ENCODE data around the gene UTS2B. TPM values are rescaled to one million over a fixed set of nuclear protein-coding genes. Genes with fewer than 3 reads are reported as not detected.

UTS2B gene
- total and polyA plus RNA-seq, 2 of the 4 experiments (the other 2 are of a cell fraction), result 0.72 to 0.79 TPM

DNA sequence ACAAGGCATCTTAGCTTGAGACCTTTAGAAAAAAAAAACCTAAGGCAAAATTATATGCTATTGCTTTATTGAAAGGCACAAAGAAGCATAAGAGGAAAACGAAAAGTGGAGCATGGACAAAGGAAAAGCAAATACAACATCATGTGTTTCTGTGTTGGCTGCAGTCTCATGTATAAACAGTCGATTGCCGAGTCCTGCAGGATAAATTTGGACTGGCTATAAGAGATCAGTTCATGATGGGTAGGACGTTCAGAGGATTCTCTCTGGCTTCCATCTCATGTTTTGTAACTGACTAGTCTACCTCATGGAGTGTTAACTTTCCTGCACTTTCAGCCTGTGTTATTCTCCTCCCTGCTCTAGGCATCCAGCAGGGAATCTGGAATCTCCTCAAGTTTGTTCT, 23.0 kb downstream of the UTS2B start:
- no peak overlapping the region for H3K18ac ChIP-seq (ENCODE audit: low read depth, low read length)
- H3K27me3 ChIP-seq (ENCODE audit: control insufficient read depth, insufficient read depth, low read length), result no peaks in the 10 kb centered on the region
- in situ Hi-C loops (cut with MboI; ENCODE audit: low sequenced_read_pairs) (no loop called here), intact Hi-C loops (cut with micrococcal nuclease) (no loop called here), dilution Hi-C loops (cut with HindIII; ENCODE audit: low sequenced_read_pairs, unreplicated experiment) (no loop called here)
- H3K4me3 ChIP-seq (ENCODE audit: insufficient read depth, low read depth, low read length), result no peak overlapping the region
- no peak overlapping the region for H2AFZ ChIP-seq (replicated peaks; ENCODE audit: low read length, poor library complexity)
- H4K91ac ChIP-seq (ENCODE audit: insufficient read depth, low read depth, low read length), result no peak overlapping the region
- no peak overlapping the region for H3K14ac ChIP-seq (replicated peaks; ENCODE audit: low read depth, low read length)
- no peak overlapping the region for H4K5ac ChIP-seq (ENCODE audit: low read depth, low read length)
- no peaks in the 10 kb centered on the region for H4K20me1 ChIP-seq (ENCODE audit: insufficient read depth, low read length)
- H2BK5ac ChIP-seq (ENCODE audit: low read depth, low read length, poor library complexity, severe bottlenecking), result no peak overlapping the region
- DNase-seq, result no peak
- H4K8ac ChIP-seq (ENCODE audit: low read depth in 2 of 2, low read length in 2 of 2), result no peak overlapping the region
- H2BK120ac ChIP-seq (ENCODE audit: low read depth, low read length), result no peak overlapping the region
- no peak overlapping the region for H3K9ac ChIP-seq (ENCODE audit: low read depth, low read length)
- H2AK9ac ChIP-seq (replicated peaks; ENCODE audit: low read depth, low read length, poor library complexity), result no peak overlapping the region
- no peak overlapping the region for H3K4me2 ChIP-seq (ENCODE audit: low read depth, low read length)
- no peaks in the 10 kb centered on the region for H3K9me3 ChIP-seq (ENCODE audit: control insufficient read depth, insufficient read depth, low read length)
- H2AK5ac ChIP-seq (ENCODE audit: low read depth, low read length), result no peak overlapping the region
- no peak overlapping the region for H3K4ac ChIP-seq (ENCODE audit: low read depth, low read length)
- no peak overlapping the region for H3K56ac ChIP-seq (ENCODE audit: extremely low read depth, insufficient read depth, low read length)
- H2BK20ac ChIP-seq (ENCODE audit: low read depth, low read length), result no peak overlapping the region
- H3K4me1 ChIP-seq (ENCODE audit: control insufficient read depth, insufficient read depth, low read length), result no peaks in the 10 kb centered on the region
- H2BK15ac ChIP-seq (ENCODE audit: low read depth, low read length), result no peak overlapping the region
- ATAC-seq (ENCODE audit: low read depth), result no peak
- H3K79me1 ChIP-seq (ENCODE audit: low read depth in 1 of 2, low read length in 2 of 2), result no peaks in the 10 kb centered on the region
- H3K27ac ChIP-seq (ENCODE audit: insufficient read depth, low read length), result no peak overlapping the region
- ChIA-PET POLR2A (ENCODE audit: unreplicated experiment) (no interaction called here), CTCF (interaction anchor here (1.1 kb wide), 1 partner anchor 11 kb away, joined by 3 read pairs; no protein-coding TSS in a partner anchor)
- no CpG with 5 or more reads among the region's 4 CpGs for WGBS, 2 experiments (ENCODE audit: extremely low coverage in 2 of 2, insufficient read length in 1 of 2)
- H3K9me1 ChIP-seq (ENCODE audit: insufficient read depth, low read length), result no peaks in the 10 kb centered on the region
- TF ChIP-seq, protein P1, sequence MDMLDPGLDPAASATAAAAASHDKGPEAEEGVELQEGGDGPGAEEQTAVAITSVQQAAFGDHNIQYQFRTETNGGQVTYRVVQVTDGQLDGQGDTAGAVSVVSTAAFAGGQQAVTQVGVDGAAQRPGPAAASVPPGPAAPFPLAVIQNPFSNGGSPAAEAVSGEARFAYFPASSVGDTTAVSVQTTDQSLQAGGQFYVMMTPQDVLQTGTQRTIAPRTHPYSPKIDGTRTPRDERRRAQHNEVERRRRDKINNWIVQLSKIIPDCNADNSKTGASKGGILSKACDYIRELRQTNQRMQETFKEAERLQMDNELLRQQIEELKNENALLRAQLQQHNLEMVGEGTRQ (IDR thresholded peaks at IDR 0.05; ENCODE audit: low read depth, low read length), result no peak
- TF ChIP-seq FOS (IDR thresholded peaks at IDR 0.05; ENCODE audit: low read depth, low read length) (no peak), CTCF (conservative IDR thresholded peaks at IDR 0.05; ENCODE audit: low read depth, low read length) (no peak), RCOR1 (IDR thresholded peaks at IDR 0.05; ENCODE audit: insufficient replicate concordance, low read length) (no peak), SMC3 (IDR thresholded peaks at IDR 0.05; ENCODE audit: low read depth, low read length) (no peak), POLR2A (IDR thresholded peaks at IDR 0.05; ENCODE audit: low read depth, low read length) (no peak), CHD1 (IDR thresholded peaks at IDR 0.05; ENCODE audit: low read depth, low read length) (no peak), CEBPB (IDR thresholded peaks at IDR 0.05; ENCODE audit: low read depth, low read length) (no peak), NFE2L2 (IDR thresholded peaks at IDR 0.05; ENCODE audit: low read depth, low read length) (no peak), MAFK (IDR thresholded peaks at IDR 0.05; ENCODE audit: low read depth, low read length) (no peak)
- TF ChIP-seq, protein P2, sequence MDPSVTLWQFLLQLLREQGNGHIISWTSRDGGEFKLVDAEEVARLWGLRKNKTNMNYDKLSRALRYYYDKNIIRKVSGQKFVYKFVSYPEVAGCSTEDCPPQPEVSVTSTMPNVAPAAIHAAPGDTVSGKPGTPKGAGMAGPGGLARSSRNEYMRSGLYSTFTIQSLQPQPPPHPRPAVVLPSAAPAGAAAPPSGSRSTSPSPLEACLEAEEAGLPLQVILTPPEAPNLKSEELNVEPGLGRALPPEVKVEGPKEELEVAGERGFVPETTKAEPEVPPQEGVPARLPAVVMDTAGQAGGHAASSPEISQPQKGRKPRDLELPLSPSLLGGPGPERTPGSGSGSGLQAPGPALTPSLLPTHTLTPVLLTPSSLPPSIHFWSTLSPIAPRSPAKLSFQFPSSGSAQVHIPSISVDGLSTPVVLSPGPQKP (IDR thresholded peaks at IDR 0.05; ENCODE audit: borderline replicate concordance, low read depth, low read length), result no peak
- H3K36me3 ChIP-seq (ENCODE audit: control insufficient read depth, insufficient read depth, low read length), result no peaks in the 10 kb centered on the region
- H3K23ac ChIP-seq (ENCODE audit: low read depth, low read length), result no peak overlapping the region
- no TSS peak for BruUV-seq (replicated peaks)

Data from IMR-90 (cell line).